Mesendoderm (in vitro differentiated cells): Measurements from ENCODE around the gene ACTR5.
A peak's percentile ranks its signal among the peaks of the same experiment; 100 is the strongest.

Source experiments
- DNase-seq: peaks from one replicate; pipeline ENCODE4 v3.0.0; 2013
- H2AK5ac ChIP-seq: 2 replicates; pipeline ENCODE4 v1.6.1; 2013; ENCODE audit warnings: low read length, inconsistent platforms
- H2BK120ac ChIP-seq: 2 replicates; pipeline ENCODE4 v1.6.1; 2013; ENCODE audit warnings: low read depth, mild to moderate bottlenecking, low read length, moderate library complexity, mixed read lengths
- H2BK15ac ChIP-seq: replicated peaks from 2 replicates; pipeline ENCODE4 v1.6.1; 2013; ENCODE audit warnings: low read depth, mild to moderate bottlenecking, moderate library complexity
- H2BK5ac ChIP-seq: 2 replicates; pipeline ENCODE4 v1.6.1; 2013; ENCODE audit warnings: low read length, inconsistent platforms
- H3K18ac ChIP-seq: 2 replicates; pipeline ENCODE4 v1.6.1; 2013; ENCODE audit warnings: mild to moderate bottlenecking, low read length, mixed read lengths
- H3K23ac ChIP-seq: one replicate; pipeline ENCODE4 v1.6.1; 2013; ENCODE audit warnings: low read length
- H3K27ac ChIP-seq: 2 replicates; pipeline ENCODE4 v1.5.1; 2013; ENCODE audit warnings: low read depth, mild to moderate bottlenecking, inconsistent platforms, low read length, moderate library complexity
- H3K27me3 ChIP-seq: 2 replicates; pipeline ENCODE4 v1.6.1; 2013; ENCODE audit warnings: low read length, control low read depth, mild to moderate bottlenecking, inconsistent platforms; ENCODE audit not compliant: insufficient read depth, poor library complexity
- H3K36me3 ChIP-seq: 2 replicates; pipeline ENCODE4 v1.6.1; 2013; ENCODE audit warnings: low read length, inconsistent platforms; ENCODE audit not compliant: control insufficient read depth, insufficient read depth
- H3K4ac ChIP-seq: one replicate; pipeline ENCODE4 v1.6.1; 2013; ENCODE audit warnings: low read depth, mild to moderate bottlenecking, low read length, moderate library complexity
- H3K4me1 ChIP-seq: 2 replicates; pipeline ENCODE4 v1.6.1; 2013; ENCODE audit warnings: low read depth, low read length, inconsistent platforms; ENCODE audit not compliant: control insufficient read depth
- H3K4me2 ChIP-seq: 2 replicates; pipeline ENCODE4 v1.6.1; 2013; ENCODE audit warnings: low read length
- H3K4me3 ChIP-seq: 2 replicates; pipeline ENCODE4 v1.5.1; 2013; ENCODE audit warnings: mild to moderate bottlenecking, low read length
- H3K56ac ChIP-seq: one replicate; pipeline ENCODE4 v1.6.1; 2013; ENCODE audit warnings: low read length
- H3K79me1 ChIP-seq: 2 replicates; pipeline ENCODE4 v1.6.1; 2013; ENCODE audit warnings: low read length, inconsistent platforms
- H3K79me2 ChIP-seq: 2 replicates; pipeline ENCODE4 v1.6.1; 2013; ENCODE audit warnings: mild to moderate bottlenecking, low read length; ENCODE audit not compliant: control insufficient read depth, insufficient read depth
- H3K9ac ChIP-seq: 2 replicates; pipeline ENCODE4 v1.6.1; 2013; ENCODE audit warnings: low read length, inconsistent platforms
- H4K5ac ChIP-seq: one replicate; pipeline ENCODE4 v1.6.1; 2013; ENCODE audit warnings: low read length
- H4K8ac ChIP-seq: one replicate; pipeline ENCODE4 v1.6.1; 2013; ENCODE audit warnings: low read depth, mild to moderate bottlenecking, control low read depth, low read length, moderate library complexity
- WGBS: extraction: QIAGEN DNeasy Blood & Tissue Kit; methylation state at CpG from one replicate; pipeline ENCODE4 v1.1.7; 2013; ENCODE audit warnings: low lambda C conversion rate, missing lambda C conversion rate; ENCODE audit not compliant: insufficient coverage; ENCODE audit errors: extremely low coverage; 5-methylcytosine and 5-hydroxymethylcytosine counted together

ACTR5 gene

GRCh38 chr20:38723848-38724625, 24.2 kb upstream of the ACTR5 start, which contains the start of gene SLC32A1:
Gene SLC32A1, plus strand, starts transcription at chr20:38724486. Its CDS starts 239 bp downstream, at chr20:38724725.
- peak; percentile 21 for DNase-seq

GRCh38 chr20:38724626-38725147, 23.6 kb upstream of the ACTR5 start:
- Histone ChIP-seq H3K36me3 (no peaks in the 10 kb centered on the region), H3K23ac (peak overlapping the region; percentile 95), H3K4ac (no peak overlapping the region), H4K5ac (no peak overlapping the region), H3K18ac (no peak overlapping the region), H2BK15ac (no peak overlapping the region), H3K56ac (no peak overlapping the region), H3K27ac (no peak overlapping the region), H3K9ac (no peak overlapping the region), H2BK5ac (no peak overlapping the region), H4K8ac (no peak overlapping the region), H3K4me2 (peak overlapping the region; percentile 38), H2BK120ac (no peak overlapping the region), H3K4me1 (peaks cover 2% of the 10 kb centered on the region), H3K79me1 (no peaks in the 10 kb centered on the region), H3K79me2 (no peaks in the 10 kb centered on the region), H3K4me3 (no peak overlapping the region), H2AK5ac (no peak overlapping the region), H3K27me3 (peaks cover 85% of the 10 kb centered on the region)
- WGBS, result no CpG with 5 or more reads among the region's 46 CpGs
- peak; percentile 5 for DNase-seq

More at GRCh38 chr20:38723848-38724625, 24.2 kb upstream of the ACTR5 start, which contains the start of gene SLC32A1:
- WGBS, result no CpG with 5 or more reads among the region's 76 CpGs
- no peaks in the 10 kb centered on the region for H3K36me3 ChIP-seq
- H3K79me1 ChIP-seq, result no peaks in the 10 kb centered on the region
- H2BK120ac ChIP-seq, result no peak within 1 kb of the TSS
- no peak within 1 kb of the TSS for H3K18ac ChIP-seq
- H3K23ac ChIP-seq, result peak within 1 kb of the TSS; percentile 95
- H3K79me2 ChIP-seq, result no peaks in the 10 kb centered on the region
- H3K27ac ChIP-seq, result no peak within 1 kb of the TSS
- H3K4me3 ChIP-seq, result no peak within 1 kb of the TSS
- H2AK5ac ChIP-seq, result no peak within 1 kb of the TSS
- peak within 1 kb of the TSS; percentile 38 for H3K4me2 ChIP-seq
- no peak within 1 kb of the TSS for H3K4ac ChIP-seq
- peaks cover 82% of the 10 kb centered on the region for H3K27me3 ChIP-seq
- H2BK15ac ChIP-seq, result no peak within 1 kb of the TSS
- no peak within 1 kb of the TSS for H2BK5ac ChIP-seq
- H4K8ac ChIP-seq, result no peak within 1 kb of the TSS
- no peak within 1 kb of the TSS for H4K5ac ChIP-seq
- no peak within 1 kb of the TSS for H3K56ac ChIP-seq
- H3K9ac ChIP-seq, result no peak within 1 kb of the TSS
- peaks cover 2% of the 10 kb centered on the region for H3K4me1 ChIP-seq

DNA sequence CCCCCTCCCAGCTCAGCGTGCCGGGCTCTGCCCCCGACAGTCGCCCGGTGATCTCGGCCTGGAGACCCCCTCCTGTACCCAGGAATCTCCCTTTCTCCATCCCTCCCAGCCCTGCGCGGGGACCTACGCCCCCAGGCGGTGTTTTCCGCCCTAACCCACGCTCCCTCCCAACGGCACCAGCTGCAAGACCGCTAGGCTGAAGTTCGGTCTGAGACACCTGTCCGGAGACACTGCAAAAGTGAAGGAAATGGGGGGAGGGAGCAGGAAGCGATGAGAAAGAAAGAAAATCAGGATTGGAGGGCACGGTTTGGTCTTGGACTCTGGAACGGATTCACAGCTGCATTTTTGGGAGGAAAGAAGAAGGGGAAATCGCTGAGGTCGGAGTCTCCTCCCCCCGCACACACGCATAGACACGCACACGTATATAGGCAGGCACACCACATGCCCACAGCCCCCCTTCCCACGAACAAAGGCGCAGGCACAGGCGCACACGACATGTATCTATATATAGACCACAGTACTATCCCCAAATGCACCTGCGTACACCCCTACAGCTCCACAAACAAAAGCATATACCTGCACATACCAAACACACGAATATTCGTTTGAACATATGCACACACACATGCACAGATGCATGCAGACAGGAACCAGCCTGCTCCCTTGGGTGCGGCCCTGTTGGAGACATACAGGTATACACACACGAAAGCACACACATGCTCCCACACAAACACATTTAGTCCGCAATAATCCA, 22.9 kb upstream of the ACTR5 start:
- Histone ChIP-seq H3K27me3 (peaks cover 86% of the 10 kb centered on the region), H2BK5ac (no peak overlapping the region), H3K23ac (no peak overlapping the region), H3K4me2 (peak overlapping the region; percentile 7), H3K79me1 (no peaks in the 10 kb centered on the region), H3K18ac (no peak overlapping the region), H3K56ac (no peak overlapping the region), H4K8ac (no peak overlapping the region), H3K4me1 (peaks cover 2% of the 10 kb centered on the region), H3K4ac (no peak overlapping the region), H3K36me3 (no peaks in the 10 kb centered on the region), H3K4me3 (no peak overlapping the region), H2BK15ac (no peak overlapping the region), H3K27ac (no peak overlapping the region), H3K79me2 (no peaks in the 10 kb centered on the region), H4K5ac (no peak overlapping the region), H2BK120ac (no peak overlapping the region), H2AK5ac (no peak overlapping the region), H3K9ac (no peak overlapping the region)
- no CpG with 5 or more reads among the region's 35 CpGs for WGBS
- DNase-seq, result peak; percentile 68

- Histone ChIP-seq H2BK120ac (no peak overlapping the region), H3K79me2 (no peaks in the 10 kb centered on the region), H2AK5ac (no peak overlapping the region), H3K36me3 (no peaks in the 10 kb centered on the region), H3K27ac (no peak overlapping the region), H3K4me1 (peaks cover 2% of the 10 kb centered on the region), H3K9ac (peak overlapping the region; percentile 12), H3K4ac (no peak overlapping the region), H3K4me3 (no peak overlapping the region), H3K56ac (peak overlapping the region; percentile 51), H3K23ac (no peak overlapping the region), H3K18ac (no peak overlapping the region), H3K79me1 (no peaks in the 10 kb centered on the region), H3K4me2 (peak overlapping the region; percentile 50), H4K8ac (no peak overlapping the region), H3K27me3 (peaks cover 87% of the 10 kb centered on the region), H4K5ac (no peak overlapping the region), H2BK15ac (no peak overlapping the region), H2BK5ac (no peak overlapping the region)
- peak; percentile 97 for DNase-seq
- no CpG with 5 or more reads among the region's 53 CpGs for WGBS
Measured at GRCh38 chr20:38725931-38726803, 22.1 kb upstream of the ACTR5 start.

GRCh38 chr20:38726804-38727606, 21.3 kb upstream of the ACTR5 start:
- Histone ChIP-seq H3K4me3 (no peak overlapping the region), H3K27ac (no peak overlapping the region), H3K4ac (no peak overlapping the region), H2BK120ac (no peak overlapping the region), H3K23ac (no peak overlapping the region), H4K8ac (no peak overlapping the region), H3K4me1 (peaks cover 2% of the 10 kb centered on the region), H2BK5ac (no peak overlapping the region), H3K18ac (no peak overlapping the region), H3K36me3 (no peaks in the 10 kb centered on the region), H4K5ac (no peak overlapping the region), H3K56ac (peak overlapping the region; percentile 0), H2AK5ac (no peak overlapping the region), H2BK15ac (no peak overlapping the region), H3K4me2 (peak overlapping the region; percentile 78), H3K79me2 (no peaks in the 10 kb centered on the region), H3K79me1 (no peaks in the 10 kb centered on the region), H3K27me3 (peaks cover 80% of the 10 kb centered on the region), H3K9ac (peak overlapping the region; percentile 3)
- WGBS, result no CpG with 5 or more reads among the region's 43 CpGs
- peak; percentile 94 for DNase-seq
